CD4-positive, alpha-beta T cell treated with Interleukin-4 for 4 hours (primary cell): ENCODE data around the gene GOLGA8M.
"Not testable (repeated sequence)": the region's sequence is repeated elsewhere in the genome, so short reads cannot be mapped to it uniquely, and the experiment has no call there.

Experiments
- DNase-seq: peaks from one replicate; pipeline ENCODE4 v3.0.0-alpha.2; 2020

The GOLGA8M gene

GRCh38 chr15:28712270-28712669, at the start of gene GOLGA8M:
Gene GOLGA8M (minus strand): TSS chr15:28712421. CDS start chr15:28712323, 98 bp downstream.
- not testable (repeated sequence) for DNase-seq

DNA sequence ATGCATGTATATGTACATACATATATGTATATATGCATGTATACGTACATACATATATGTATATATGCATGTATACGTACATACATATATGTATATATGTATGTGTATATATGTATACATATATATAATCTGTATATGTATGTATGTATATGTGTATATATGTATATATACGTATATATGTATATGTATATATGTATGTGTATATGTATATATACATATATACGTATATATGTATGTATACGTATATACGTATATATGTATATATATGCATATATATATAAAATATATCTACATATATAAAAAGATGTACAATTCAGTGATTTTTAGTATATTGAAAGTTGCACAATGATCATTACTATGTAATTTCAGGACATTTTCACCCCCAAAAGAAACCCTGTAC, 30.7 kb upstream of the GOLGA8M start:
- DNase-seq, result not testable (repeated sequence)

DNA sequence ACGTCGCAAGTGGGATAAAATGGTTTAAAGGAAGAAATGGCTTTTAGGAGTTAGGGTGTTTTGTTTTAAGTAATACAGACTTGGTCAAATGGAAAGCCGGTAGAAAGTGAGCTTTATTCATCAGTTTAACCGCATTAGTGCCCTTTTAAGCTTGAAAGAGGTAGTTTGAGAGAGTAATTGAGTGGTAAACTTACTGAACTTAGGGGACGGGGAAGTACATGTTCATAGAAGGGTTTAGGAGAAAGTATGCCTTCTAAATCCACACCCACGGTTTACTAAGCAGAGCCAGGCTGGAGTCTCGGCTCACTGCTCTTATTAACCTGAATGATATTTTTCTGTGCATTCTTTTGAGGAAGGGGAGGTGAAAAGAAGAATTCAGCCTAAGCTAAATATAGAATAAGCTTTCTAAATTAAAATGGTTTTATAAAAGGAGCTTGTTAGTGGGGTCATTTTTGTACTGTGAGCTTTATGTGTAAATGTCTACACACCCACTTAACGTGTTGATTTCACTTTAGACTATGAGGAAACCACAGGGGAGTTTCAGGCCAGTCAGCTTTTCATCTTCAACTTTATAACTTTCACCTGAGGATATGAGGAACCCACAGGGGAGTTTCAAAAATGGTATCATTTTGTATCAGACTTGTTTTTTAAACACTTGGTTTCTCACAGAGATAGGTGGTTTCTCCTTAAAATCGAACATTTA, 26.5 kb upstream of the GOLGA8M start:
- DNase-seq, result peak; percentile 67

- DNase-seq, result not testable (repeated sequence)
Observed at GRCh38 chr15:28738200-28738561, 26.0 kb upstream of the GOLGA8M start.

GRCh38 chr15:28737521-28738199, 25.4 kb upstream of the GOLGA8M start:
- peak; percentile 15 for DNase-seq

DNA sequence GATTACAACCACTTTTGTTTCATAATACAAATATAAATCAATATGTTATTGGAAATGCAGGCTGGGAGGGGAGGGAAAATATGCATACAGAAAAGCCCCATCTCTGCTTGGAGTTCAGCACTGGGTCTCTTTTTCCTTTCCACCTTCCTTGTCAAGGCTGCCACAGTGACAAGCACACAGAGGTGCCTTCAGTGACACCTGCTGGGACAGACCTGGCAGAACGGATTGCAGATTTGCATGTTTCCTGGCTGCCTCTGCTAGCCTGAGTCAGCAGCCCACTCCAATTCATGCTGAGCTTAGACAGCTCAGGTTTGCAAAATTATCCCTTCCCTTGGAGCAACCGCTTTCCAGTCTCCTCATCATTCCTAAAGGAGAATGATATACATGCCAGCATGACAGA, 15.8 kb upstream of the GOLGA8M start:
- peak; percentile 19 for DNase-seq

DNA sequence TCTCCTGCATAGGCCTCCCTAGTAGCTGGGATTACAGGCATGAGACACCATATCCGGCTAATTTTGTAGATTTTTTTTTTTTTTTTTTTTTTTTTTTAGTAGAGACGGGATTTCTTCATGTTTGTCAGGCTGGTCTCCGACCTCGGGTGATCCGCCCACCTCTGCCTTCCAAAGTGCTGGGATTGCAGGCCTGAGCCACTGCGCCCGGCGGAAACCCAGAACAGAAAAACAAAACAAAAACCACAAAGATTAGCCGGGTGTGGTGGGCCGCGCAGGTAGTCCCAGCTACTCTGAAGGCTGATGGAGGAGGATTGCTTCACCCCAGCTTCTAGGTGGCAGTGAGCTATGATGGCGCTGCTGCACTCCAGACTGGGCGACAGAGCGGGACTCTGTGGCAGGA, 14.8 kb upstream of the GOLGA8M start:
- DNase-seq, result not testable (repeated sequence)

DNA sequence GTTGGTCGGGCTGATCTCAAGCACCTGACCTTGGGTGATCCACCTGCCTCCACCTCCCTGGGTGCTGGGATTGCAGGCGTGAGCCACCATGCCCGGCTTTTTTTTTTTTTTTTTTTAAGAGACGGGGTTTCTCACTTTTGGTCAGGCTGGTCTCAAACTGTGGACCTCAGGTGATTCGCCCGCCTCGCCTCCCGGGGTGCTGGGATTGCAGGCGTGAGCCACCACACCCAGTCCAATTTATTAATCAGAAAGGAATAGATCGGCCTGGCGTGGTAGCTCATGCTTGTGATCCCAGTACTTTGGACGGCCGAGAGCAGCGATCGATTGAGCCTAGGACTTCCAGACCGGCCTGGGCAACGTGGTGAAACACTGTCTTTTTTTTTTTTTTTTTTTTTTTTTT, 13.9 kb upstream of the GOLGA8M start:
- DNase-seq, result no peak

- no peak for DNase-seq
Observed at GRCh38 chr15:28725556-28725955, 13.3 kb upstream of the GOLGA8M start.

DNA sequence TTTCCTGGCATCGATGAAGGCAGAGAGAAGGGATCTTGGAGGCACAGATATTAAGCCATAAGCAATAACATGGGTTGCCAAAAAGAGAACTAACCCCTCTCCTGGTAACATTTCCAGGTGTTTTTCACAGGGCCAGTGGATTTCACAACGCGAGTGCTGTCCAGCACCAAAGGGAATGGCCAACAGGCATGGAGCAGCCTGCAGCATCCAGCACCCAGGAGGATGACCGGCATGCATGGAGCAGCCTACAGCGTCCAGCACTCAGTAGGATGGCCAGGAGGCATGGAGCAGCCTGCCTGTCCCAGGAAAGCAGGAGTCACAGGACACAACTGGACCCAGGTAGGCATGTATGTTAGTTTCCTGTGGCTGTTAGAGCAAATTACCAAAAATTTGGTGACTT, 11.8 kb upstream of the GOLGA8M start:
- DNase-seq, result not testable (repeated sequence)

GRCh38 chr15:28719626-28720025, 7.4 kb upstream of the GOLGA8M start:
- DNase-seq, result not testable (repeated sequence)

DNA sequence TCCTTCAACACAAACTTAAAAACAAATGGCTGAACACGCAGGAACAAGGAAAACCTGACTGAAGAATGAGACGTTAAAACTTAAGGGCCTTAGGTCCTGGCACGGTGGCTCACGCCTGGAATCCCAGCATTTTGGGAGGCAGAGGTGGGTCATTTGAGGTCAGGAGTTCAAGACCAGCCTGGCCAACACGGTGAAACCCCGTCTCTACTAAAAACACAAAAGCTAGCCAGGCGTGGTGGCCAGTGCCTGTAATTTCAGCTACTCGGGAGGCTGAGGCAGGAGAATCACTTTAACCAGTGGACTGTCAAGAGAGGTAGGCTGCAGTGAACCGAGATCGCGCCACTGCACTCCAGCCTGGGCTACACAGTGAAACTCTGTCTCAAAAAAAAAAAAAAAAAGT, 6.4 kb upstream of the GOLGA8M start:
- DNase-seq, result not testable (repeated sequence)

DNA sequence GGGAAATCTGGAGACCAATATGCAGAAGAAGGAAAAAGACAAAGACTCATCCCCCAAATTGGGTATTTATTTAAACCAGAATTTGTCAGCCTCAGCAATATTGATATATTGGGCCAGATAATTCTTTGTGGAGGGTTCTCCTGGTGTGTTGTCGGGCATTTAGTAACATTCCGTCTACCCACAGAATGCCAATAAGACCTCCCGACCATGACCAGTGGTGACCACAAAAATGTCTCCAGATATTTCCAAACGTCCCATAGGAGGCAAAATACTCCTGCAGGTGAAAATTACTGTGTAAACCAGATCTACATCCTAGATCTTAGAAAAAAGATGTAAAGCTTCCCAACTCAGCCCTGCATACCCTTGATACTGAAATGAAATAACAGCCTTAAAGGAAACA, 2.0 kb upstream of the GOLGA8M start:
- DNase-seq, result not testable (repeated sequence)

DNA sequence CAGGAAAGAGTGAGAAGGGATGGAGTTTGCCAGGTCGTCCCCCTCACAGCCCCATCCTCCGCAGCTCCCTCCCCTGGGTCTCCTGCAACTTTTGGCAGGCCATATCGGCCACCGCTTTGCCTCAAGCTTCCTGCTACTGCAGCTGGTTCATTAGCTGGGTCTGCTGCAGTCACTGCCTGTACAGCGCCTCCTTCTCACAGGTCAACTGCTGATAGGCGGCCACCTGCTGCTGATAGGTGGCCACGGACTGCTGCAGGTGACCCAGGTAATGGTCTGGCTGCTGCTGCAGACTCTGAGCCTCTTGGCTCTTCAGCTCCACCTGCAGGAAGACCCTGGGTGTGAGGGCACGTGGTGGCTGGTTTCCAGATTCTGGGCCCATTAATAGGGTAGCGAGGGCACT, 8.3 kb downstream of the GOLGA8M start:
- DNase-seq, result not testable (repeated sequence)

DNA sequence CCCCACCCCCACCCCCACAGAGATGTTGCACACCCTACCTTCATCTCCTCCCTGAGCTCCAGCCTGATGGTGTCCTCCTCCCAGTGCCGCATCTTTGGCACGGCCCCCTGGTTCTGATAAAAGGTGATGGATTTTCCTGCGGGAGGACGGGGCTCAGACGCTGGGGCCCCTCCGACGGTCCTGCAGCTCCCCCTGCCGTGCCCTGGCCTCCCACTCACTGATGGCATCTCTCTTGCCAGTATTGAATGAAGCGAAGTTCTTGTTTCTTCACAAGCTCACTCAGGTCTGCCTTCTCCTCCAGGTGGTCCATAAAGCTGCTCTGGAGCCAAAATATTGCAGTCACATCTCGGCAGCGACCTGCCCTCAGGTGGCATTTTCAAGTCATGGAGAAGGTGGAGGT, 9.8 kb downstream of the GOLGA8M start:
- not testable (repeated sequence) for DNase-seq

- DNase-seq, result not testable (repeated sequence)
Observed at GRCh38 chr15:28694006-28694751, 18.0 kb downstream of the GOLGA8M start.

- DNase-seq, result not testable (repeated sequence)
Observed at GRCh38 chr15:28693021-28693420, 19.2 kb downstream of the GOLGA8M start.

- not testable (repeated sequence) for DNase-seq
Observed at GRCh38 chr15:28673533-28673932, 38.7 kb downstream of the GOLGA8M start.

DNA sequence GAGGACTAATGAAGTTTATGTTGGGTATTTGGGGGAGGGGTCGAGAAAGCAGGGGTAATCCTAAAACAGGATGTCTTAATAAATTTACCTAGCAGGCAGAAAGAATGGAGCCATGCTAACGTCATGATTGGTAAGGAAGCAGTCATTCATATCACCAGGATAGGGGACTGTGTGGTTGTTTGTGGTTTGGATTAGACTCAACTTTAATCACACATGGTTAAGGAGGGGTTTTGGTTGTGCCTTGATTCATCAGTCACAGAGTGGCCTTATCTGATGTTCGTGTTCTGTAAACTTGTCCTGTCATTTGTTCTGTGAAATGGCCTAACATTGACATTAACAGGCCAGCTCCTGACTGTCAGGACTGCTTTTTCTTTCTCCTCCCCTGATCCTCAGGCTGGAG, 40.1 kb downstream of the GOLGA8M start:
- DNase-seq, result not testable (repeated sequence)

DNA sequence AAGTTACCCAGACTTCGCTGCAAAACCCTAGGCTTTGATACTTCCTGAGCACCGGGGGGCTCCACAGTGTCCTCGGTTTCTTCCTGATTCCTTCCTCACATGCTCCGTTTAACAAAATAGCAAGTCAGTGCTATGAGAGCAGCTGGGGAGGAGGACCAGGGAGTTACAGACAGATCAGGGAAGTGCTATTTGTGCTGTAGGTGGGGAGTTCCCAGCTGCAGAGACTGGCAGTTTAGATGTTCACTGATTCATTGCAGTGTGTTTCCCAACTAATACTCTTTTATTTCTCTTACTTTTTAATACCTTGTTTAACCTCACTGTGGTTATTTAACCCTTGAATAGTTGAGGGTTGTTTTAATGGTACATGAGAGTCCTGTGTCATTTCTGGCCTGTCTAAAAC, 45.8 kb downstream of the GOLGA8M start:
- not testable (repeated sequence) for DNase-seq

- DNase-seq, result not testable (repeated sequence)
Observed at GRCh38 chr15:28664575-28664974, 47.6 kb downstream of the GOLGA8M start.

DNA sequence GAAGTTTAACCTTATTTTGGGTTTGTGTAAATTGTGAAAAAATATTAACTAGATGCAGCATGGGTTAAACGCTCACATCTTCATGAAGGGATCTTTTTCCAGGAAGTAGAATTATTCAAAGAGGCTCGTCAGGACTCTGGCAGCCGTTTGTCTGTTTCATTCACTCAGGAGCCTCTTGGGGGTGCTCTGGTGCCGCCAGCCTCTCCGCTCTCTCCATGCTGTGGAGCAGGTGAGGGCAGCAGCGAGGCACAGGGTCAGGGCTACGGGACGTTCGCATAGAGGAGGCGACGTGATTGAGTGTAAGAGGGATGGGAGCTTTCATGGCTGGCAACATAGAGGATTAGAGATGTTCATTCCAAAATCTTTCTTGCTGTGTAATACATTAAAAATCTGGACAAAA, 48.5 kb downstream of the GOLGA8M start:
- not testable (repeated sequence) for DNase-seq

- not testable (repeated sequence) for DNase-seq
Observed at GRCh38 chr15:28660750-28661149, 51.5 kb downstream of the GOLGA8M start.

DNA sequence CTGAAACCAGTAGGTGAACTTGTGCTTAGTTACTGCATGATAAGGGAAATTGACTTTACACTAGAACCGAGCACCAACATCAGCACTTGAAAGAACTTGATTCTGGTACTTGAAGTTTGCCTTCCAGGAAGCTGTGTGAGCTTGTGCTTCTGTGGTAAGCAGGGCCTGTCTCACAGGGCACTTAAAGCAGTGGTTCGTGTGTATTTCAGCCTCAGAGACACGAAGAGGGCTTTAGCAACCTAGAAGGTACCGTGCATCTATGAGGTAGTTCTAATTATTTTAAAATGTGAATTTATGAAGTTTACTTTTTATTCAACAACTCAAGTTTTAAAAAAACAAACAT, 56.2 kb downstream of the GOLGA8M start:
- not testable (repeated sequence) for DNase-seq
